Sigmoid colon (tissue), 7 donors: ENCODE data around the gene CTXND1. TPM values are rescaled to one million over a fixed set of nuclear protein-coding genes. Genes with fewer than 3 reads are reported as not detected.

Source experiments
- DNase-seq: peaks from one replicate; pipeline ENCODE4 v3.0.0-alpha.2; 2019
- H3K27ac ChIP-seq, 4 donors: fragments of 200-600 bp; sonication (generic); one replicate each; pipeline ENCODE4 v1.5.1; 2016 to 2019; ENCODE audit warnings: mild to moderate bottlenecking in 1 of 4
- H3K27me3 ChIP-seq, 3 donors: fragments of 200-600 bp; sonication (generic); one replicate each; pipeline ENCODE4 v1.5.1; 2019; ENCODE audit warnings: mild to moderate bottlenecking in 1 of 3
- H3K36me3 ChIP-seq, 4 donors: fragments of 200-600 bp; sonication (generic); one replicate each; pipeline ENCODE4 v1.5.1; 2016 to 2019
- H3K4me1 ChIP-seq, 4 donors: fragments of 200-600 bp; sonication (generic); one replicate each; pipeline ENCODE4 v1.5.1; 2017 to 2019
- H3K4me3 ChIP-seq, 4 donors: fragments of 200-600 bp; sonication (generic); one replicate each; pipeline ENCODE4 v1.5.1; 2017 to 2019; ENCODE audit warnings: mild to moderate bottlenecking in 2 of 4, moderate library complexity in 1 of 4
- H3K9me3 ChIP-seq, 4 donors: fragments of 200-600 bp in 3 of 4; sonication (generic) in 3 of 4; one replicate each; pipeline versions ENCODE4 v1.5.1 to v1.6.1; 2013 to 2019
- CTCF ChIP-seq, 4 experiments: fragments of 450-650 bp in 3 of 4; fragments of 200-600 bp in 1 of 4; IDR thresholded peaks; one replicate each; pipeline ENCODE4 v1.5.1; 2016 to 2019; ENCODE audit warnings: antibody characterized with exemption in 4 of 4, mild to moderate bottlenecking in 3 of 4, moderate library complexity in 2 of 4
- EP300 ChIP-seq, 4 donors: sonication (generic); formaldehyde crosslinking; IDR thresholded peaks; one replicate each; pipeline ENCODE4 v1.6.1; 2017; ENCODE audit warnings: antibody characterized with exemption in 4 of 4
- POLR2A ChIP-seq, 2 donors: fragments of 450-650 bp; IDR thresholded peaks; one replicate each; pipeline ENCODE4 v1.6.1; 2016; ENCODE audit warnings: antibody characterized with exemption in 2 of 2, mild to moderate bottlenecking in 2 of 2, moderate library complexity in 2 of 2
- POLR2AphosphoS5 ChIP-seq, 4 donors: sonication (generic); formaldehyde crosslinking; IDR thresholded peaks; one replicate each; pipeline ENCODE4 v1.6.1; 2017; ENCODE audit warnings: antibody characterized with exemption in 4 of 4
- WGBS, 2 donors: extraction: QIAGEN DNeasy Blood & Tissue Kit; methylation state at CpG; one replicate each; pipeline ENCODE4 v1.1.7; 2013; 5-methylcytosine and 5-hydroxymethylcytosine counted together
- intact Hi-C: fragments of 100-400 bp; cut with DNase I; formaldehyde crosslinking; loops from one replicate; pipeline ENCODE4 v1.15.1; 2023
- polyA plus RNA-seq, 3 donors: library from polyadenylated mRNA; stranded (reverse); fragments of 200-250 nt; gene quantifications; one replicate each; pipeline ENCODE4 v1.2.3, GENCODE V29; 2013
- total RNA-seq, 4 donors: library from RNA; depleted of rRNA; stranded (reverse); fragments of >200 nt; gene quantifications; one replicate each; pipeline ENCODE4 v1.1.0, GENCODE V29; 2016
- donor health status: healthy with polysubstance abuse.
- donor health status: Bipolar disorder and iron deficiency.
- donor health status: healthy.

Gene CTXND1
- total and polyA plus RNA-seq, 7 donors: 0.16 to 0.71 (median 0.55) TPM

GRCh38 chr15:80211976-80212375, 40.0 kb downstream of the CTXND1 start:
- Histone ChIP-seq H3K36me3 (no peaks in the 10 kb centered on the region), H3K4me3 (no peak overlapping the region), H3K27me3 (peaks cover 0 to 5% (median 0%) of the 10 kb centered on the region in 3 donors), H3K27ac (no peak overlapping the region), H3K4me1 (no peaks in the 10 kb centered on the region), H3K9me3 (peaks cover 0 to 2% (median 0%) of the 10 kb centered on the region in 4 donors)
- DNase-seq: no peak
- intact Hi-C loops: no loop called here
- 57 to 71% methylated on average over 1 of the region's 1 CpG for WGBS, 2 donors
- TF ChIP-seq EP300 (IDR thresholded peaks at IDR 0.05) (no peak), CTCF (IDR thresholded peaks at IDR 0.05) (no peak), POLR2A (IDR thresholded peaks at IDR 0.05) (no peak), POLR2AphosphoS5 (IDR thresholded peaks at IDR 0.05) (no peak)

- intact Hi-C loops: no loop called here
- no peak for DNase-seq
- Histone ChIP-seq H3K4me3 (no peak overlapping the region), H3K9me3 (peaks cover 0 to 2% (median 0%) of the 10 kb centered on the region in 4 donors), H3K4me1 (no peaks in the 10 kb centered on the region), H3K27ac (no peak overlapping the region), H3K27me3 (peaks cover 0 to 5% (median 0%) of the 10 kb centered on the region in 3 donors), H3K36me3 (no peaks in the 10 kb centered on the region)
- WGBS, 2 donors: 54 to 65% methylated on average over 12 of the region's 12 CpGs
- TF ChIP-seq POLR2A (IDR thresholded peaks at IDR 0.05) (no peak), EP300 (IDR thresholded peaks at IDR 0.05) (no peak), CTCF (IDR thresholded peaks at IDR 0.05) (no peak), POLR2AphosphoS5 (IDR thresholded peaks at IDR 0.05) (no peak)
Observed at GRCh38 chr15:80210611-80211573, 41.1 kb downstream of the CTXND1 start.

- no peaks in the 10 kb centered on the region for H3K36me3 ChIP-seq
- H3K4me1 ChIP-seq: no peaks in the 10 kb centered on the region
- WGBS, 2 donors: 92 to 94% methylated on average over 11 of the region's 11 CpGs
- H3K4me3 ChIP-seq: no peak overlapping the region
- H3K27me3 ChIP-seq: peaks cover 0 to 5% (median 0%) of the 10 kb centered on the region in 3 donors
- no peak for TF ChIP-seq POLR2A (IDR thresholded peaks at IDR 0.05)
- no peak for TF ChIP-seq POLR2AphosphoS5 (IDR thresholded peaks at IDR 0.05)
- TF ChIP-seq CTCF (IDR thresholded peaks at IDR 0.05): no peak
- no peak for TF ChIP-seq EP300 (IDR thresholded peaks at IDR 0.05)
- DNase-seq: no peak
- intact Hi-C loops: no loop called here
- H3K9me3 ChIP-seq: peaks cover 0 to 2% (median 0%) of the 10 kb centered on the region in 4 donors
- no peak overlapping the region for H3K27ac ChIP-seq
Observed at GRCh38 chr15:80208758-80209734, 43.0 kb downstream of the CTXND1 start.

GRCh38 chr15:80207887-80208286, 44.1 kb downstream of the CTXND1 start:
- H3K4me1 ChIP-seq: no peaks in the 10 kb centered on the region
- no peak overlapping the region for H3K4me3 ChIP-seq
- DNase-seq: no peak
- WGBS, 2 donors: 52 to 72% methylated on average over 3 of the region's 3 CpGs
- no peaks in the 10 kb centered on the region for H3K36me3 ChIP-seq
- peaks cover 0 to 5% (median 0%) of the 10 kb centered on the region in 3 donors for H3K27me3 ChIP-seq
- H3K9me3 ChIP-seq: no peaks in the 10 kb centered on the region
- H3K27ac ChIP-seq: no peak overlapping the region
- TF ChIP-seq POLR2AphosphoS5 (IDR thresholded peaks at IDR 0.05) (no peak), POLR2A (IDR thresholded peaks at IDR 0.05) (no peak), EP300 (IDR thresholded peaks at IDR 0.05) (no peak), CTCF (IDR thresholded peaks at IDR 0.05) (no peak)
- intact Hi-C loops: no loop called here
